C1 segment of cervical spinal cord (tissue), 14 donors: Measurements from ENCODE around the gene CKB.
A peak's percentile ranks its signal among the peaks of the same experiment; 100 is the strongest.
"Not testable (repeated sequence)": the region's sequence is repeated elsewhere in the genome, so short reads cannot be mapped to it uniquely, and the experiment has no call there.

Experiments used
- DNase-seq, 14 donors: peaks; one replicate each; lab custom pipeline; 2025; lab: John Stamatoyannopoulos, UW

CKB gene

GRCh38 chr14:103527408-103528145 lies 4.9 kb upstream of the CKB start:
- DNase-seq: peak in 1 of 14 donors; percentile 45

- no peak for DNase-seq
Observed at GRCh38 chr14:103526914-103527248, 4.3 kb upstream of the CKB start.

- DNase-seq: no peak
Observed at GRCh38 chr14:103526247-103526913, 3.8 kb upstream of the CKB start.

DNA sequence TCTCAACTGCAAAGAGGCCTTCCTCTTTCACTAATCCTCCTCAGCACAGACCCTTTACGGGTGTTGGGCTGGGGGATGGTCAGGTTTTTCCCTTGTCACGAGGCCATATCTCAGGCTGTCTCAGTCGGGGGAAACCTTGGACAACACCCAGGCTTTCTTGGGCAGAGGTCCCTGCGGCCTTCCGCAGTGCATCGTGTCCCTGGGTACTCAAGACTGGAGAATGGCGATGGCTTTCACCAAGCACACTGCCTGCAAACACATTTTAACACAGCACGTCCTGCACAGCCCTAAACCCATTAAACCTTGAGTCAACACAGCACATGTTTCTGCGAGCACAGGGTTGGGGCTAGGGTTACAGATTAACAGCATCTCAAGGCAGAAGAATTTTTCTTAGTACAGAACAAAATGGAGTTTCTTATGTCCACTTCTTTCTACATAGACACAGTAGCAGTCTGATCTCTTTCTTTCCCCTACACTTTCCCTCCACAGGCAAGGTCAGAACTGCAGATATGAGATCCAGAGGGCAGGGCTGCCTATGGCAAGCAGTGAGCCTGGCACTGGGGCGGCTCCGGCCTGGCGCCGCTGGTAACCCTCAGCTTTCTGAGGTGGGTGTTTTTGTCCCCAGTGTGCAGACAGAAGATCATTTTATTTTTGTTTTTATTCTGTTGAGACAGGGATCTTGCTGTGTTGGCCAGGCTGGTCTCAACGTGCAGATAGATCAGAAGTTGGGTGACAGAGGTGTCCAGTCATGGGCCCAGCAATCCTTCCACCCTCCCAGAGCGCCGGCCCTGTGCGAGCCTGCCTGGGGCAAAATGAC lies 3.0 kb upstream of the CKB start:
- DNase-seq: not testable (repeated sequence)

DNA sequence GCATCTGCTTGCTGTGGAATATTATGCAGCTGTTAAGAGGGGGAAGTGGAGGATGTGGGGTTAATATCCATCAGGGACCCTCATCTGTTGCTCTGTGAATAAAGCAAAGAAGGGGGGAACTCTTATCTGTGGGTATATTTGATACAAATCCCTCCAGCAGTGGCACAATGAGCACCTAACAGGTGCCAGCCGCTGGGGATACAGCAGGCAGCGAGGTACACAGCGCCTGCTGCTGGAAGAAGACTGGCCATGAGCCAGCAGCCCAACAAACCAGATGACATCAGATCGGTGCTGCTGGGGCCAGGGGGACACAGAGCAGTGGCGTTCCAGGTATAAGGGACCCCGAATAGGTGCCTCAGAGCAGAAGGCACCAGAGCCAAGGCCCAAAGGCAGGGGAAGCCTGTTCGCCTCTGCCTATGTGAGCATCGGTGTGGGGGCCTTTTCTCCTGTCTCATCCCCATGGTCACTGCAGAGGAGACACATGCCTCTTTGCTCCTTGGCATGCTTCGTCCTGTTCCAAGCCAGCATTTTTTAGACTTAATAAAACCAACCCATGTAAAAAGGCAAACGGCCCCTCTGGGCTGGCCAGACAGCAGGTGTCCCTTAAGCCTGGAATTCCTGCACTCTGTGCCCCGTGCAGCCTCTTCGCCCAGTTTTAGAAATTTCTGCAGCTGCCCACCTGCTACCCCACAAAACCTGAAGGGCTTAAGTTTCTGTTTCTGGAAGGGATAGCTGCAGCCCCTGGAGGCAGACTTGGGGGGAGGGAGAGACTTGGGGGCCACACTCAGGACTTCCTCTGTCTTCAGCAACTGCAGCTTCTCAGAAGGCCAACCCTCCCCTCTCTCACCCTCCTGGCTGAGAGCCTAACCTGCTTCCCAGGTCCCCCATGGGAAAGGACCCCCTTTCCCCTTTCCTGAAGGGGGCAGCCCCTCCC lies 1.6 kb upstream of the CKB start:
- no peak for DNase-seq

GRCh38 chr14:103523575-103523954 lies 935 bp upstream of the CKB start:
- DNase-seq: no peak

- DNase-seq: peak in 1 of 14 donors; percentile 49
Observed at GRCh38 chr14:103521951-103522563, 573 bp downstream of the CKB start.

- DNase-seq: peak in 3 of 14 donors; percentile 66 to 87 (median 77)
Observed at GRCh38 chr14:103521438-103521950, 1.1 kb downstream of the CKB start.

- DNase-seq: peak in 12 of 14 donors; percentile 50 to 87 (median 68)
Observed at GRCh38 chr14:103520657-103521437, 1.8 kb downstream of the CKB start.

- no peak for DNase-seq
Observed at GRCh38 chr14:103520269-103520656, 2.4 kb downstream of the CKB start.

- DNase-seq: no peak
Observed at GRCh38 chr14:103519837-103520212, 2.8 kb downstream of the CKB start.

DNA sequence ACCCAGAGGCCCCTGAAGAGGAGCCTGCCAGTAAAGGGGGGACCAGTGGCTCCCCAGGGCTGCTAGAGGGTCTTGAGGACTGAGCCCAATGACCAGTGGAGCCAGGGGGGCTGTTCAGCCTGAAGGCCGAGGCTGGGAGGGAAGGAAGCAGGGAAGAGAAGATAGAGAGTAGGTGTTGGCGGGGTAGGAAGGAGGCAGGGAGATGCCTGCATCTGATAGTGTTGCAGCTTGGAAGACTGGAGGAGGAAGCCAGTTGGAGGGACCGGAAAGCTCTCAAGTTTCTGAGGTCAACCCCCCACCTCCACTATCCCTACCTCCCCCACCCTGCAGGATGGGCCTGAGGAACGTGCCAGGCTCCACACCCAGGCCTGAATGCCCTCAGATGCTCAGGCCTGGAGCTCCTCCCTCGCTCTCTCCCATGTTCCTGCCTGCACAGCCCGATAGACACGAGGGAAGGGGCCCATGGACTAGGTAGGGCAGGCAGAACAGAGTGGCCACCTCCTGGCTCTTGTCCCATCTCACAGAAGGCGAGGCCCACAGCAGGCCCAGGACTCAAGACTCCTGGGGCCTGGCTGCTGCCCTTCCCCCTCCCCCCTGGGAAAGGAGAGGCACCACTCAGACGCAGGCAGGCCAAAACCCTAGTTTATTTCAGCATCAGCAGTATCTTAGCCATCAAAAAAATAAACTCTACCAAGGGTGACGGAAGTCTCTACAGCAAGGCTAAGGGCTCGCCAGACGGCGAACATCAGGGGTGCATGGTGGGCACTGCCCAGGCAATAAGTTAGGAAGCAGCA lies 3.4 kb downstream of the CKB start:
- DNase-seq: no peak

GRCh38 chr14:103518422-103519042 lies 4.1 kb downstream of the CKB start:
- DNase-seq: peak in 8 of 14 donors; percentile 33 to 70 (median 54)

DNA sequence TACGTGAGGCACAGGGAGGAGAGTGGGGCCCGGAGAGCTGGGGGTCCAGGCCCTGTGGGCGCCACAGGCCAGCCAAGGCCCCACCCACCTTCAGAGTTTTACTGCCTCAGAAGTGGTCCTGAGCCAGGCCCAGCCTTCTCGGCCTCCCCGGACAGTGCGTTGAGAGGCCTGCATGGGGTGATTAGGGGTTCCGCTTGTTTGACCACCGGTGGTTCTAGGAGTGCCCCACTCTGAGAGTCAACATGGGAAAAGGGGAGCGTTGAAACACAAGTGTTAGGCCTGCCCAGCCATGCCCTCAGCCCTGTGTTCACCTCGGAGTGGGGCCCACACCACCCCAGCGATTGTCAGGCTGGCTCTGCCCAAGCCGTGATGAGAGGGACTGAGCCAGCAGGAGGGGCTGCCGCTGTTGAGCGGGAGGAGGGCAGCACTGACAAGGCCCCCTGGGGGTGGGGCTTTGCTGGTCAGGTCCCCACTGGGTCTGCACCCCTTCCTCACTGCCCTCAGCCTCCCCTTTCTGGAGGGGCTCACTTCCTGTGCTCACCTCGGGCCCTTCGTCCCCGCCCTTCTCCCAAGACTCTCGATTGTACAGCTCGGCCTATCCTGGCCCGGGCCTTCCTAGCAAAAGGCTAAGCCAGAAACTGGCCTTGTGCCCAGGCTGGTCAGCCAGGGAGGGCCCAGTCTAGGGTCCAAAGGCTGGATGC lies 4.8 kb downstream of the CKB start:
- DNase-seq: peak in 1 of 14 donors; percentile 63

- DNase-seq: no peak
Observed at GRCh38 chr14:103517174-103517566, 5.5 kb downstream of the CKB start.

DNA sequence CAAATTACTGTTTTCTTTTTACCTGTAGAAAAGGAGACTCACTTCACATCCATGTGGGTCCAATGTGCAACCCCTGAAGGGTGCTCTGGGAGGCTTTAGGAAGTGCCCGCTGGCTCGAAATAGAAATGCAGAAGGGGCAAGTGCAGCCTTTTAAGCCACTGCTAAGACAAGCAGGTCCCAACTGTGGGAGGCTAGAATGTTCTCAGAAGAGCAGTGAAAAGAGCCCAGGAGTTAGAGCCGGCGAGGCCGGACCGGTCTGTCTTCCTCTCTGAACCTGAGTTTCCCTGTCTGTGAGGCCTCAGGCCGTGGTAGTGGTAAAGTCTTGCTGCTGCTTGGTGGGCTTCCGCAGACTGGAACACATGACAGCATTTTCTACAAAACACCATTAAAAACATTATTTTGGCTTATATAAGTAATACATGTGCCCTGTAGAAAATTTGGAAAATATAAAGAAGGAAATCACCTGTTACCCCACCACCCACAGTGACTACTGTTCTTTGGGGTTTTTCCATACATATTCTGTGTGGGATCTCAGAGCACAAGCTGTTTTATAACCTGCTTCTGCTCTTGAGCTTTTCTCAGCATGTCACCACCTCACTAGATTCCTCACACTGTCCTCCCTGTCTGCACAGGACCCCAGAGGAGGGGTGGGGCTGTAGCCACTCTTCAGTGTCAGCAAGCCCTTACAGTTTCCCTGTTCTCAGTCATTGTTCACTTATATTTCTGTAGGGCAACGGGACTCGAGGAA lies 6.0 kb downstream of the CKB start:
- peak in 1 of 14 donors; percentile 27 for DNase-seq
